Hematopoietic multipotent progenitor cell treated with erythropoietin and hydrocortisone succinate and interleukin-3 and kit ligand, for 6 days (in vitro differentiated cells): ENCODE data around the gene DDAH2.

Source experiments
- DNase-seq: peaks from one replicate; pipeline ENCODE4 v3.0.0-alpha.2; 2015

Gene DDAH2

DNA sequence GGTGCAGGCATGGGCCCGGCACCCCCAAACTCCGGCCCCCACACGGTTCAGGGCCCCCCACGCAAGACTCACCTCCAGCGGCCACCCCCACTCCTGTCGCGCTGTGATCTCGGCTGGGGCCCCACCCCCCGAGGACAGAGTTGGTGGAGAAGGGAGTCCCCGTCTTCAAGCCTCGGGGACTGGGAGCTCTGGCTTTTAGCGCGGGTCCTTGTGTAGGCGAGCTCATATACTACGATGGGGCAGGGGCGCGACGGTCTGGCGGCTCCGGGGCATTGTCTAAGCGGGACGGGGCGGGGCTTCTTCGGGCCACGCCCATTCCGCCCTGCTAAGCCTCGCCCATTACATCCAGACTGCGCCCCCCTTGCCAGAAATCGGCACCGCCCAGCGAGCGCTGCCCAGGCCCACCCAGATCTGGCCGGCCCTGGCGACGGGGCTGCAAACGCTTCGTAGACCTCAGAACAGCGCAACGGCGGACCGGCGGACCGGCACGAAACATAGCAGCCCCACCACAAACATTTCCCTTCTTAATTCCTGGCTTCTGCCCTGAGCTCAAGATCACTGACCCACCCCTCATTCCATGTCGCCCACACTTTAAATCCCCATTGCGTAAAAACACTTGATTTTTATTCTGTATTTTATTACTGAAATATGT lies 1.0 kb upstream of the DDAH2 start:
- peak; percentile 95 for DNase-seq

GRCh38 chr6:31729515-31729978 lies 448 bp upstream of the DDAH2 start:
- peak; percentile 91 for DNase-seq

- DNase-seq: no peak
Measured at GRCh38 chr6:31727717-31728671, 1.1 kb downstream of the DDAH2 start.

- peak; percentile 84 for DNase-seq
Measured at GRCh38 chr6:31727034-31727716, 1.9 kb downstream of the DDAH2 start.

DNA sequence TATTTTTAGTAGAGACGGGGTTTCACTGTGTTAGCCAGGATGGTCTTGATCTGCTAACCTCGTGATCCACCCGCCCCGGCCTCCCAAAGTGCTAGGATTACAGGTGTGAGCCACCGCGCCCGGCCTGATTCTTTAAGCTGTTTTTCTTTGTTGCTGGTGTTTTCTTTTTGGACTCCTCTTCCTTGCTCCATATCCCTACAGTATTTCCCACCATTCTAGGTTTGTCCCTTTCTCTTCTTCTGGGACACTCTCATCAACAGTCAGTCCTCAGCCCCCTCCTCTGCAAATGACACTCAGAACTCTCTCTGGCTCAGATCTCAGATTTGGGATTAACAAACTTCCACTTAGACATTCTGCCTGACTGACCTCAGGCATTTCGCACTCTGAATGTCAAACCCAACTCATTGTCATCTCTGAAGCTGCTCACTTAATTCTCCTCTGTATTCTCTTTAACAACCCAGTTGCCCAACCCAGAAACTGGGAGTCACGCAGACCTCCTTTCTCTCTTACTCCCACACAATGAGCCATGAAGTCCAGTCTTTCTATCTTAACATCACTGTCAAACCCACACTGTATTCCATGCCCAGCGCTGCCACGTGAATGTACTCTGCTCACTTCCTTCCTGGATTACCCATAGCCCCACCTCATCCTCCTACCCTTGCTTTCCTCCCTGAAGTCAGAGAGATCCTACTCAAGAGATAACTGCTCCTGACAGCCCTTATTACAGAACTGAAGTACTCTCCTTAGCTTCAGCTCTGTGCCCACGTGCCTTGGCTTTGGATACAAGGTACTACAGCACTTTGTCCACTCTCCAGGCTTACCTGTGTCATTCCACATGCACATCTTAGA lies 3.4 kb downstream of the DDAH2 start:
- peak; percentile 56 for DNase-seq

- no peak for DNase-seq
Measured at GRCh38 chr6:31723980-31724691, 5.0 kb downstream of the DDAH2 start.

GRCh38 chr6:31723245-31723979 lies 5.7 kb downstream of the DDAH2 start, which contains the start of gene MPIG6B:
Gene MPIG6B (plus strand): TSS chr6:31723373. CDS start chr6:31723384, 11 bp downstream.
- DNase-seq: peak; percentile 56

- no peak for DNase-seq
Measured at GRCh38 chr6:31722173-31722572, 6.9 kb downstream of the DDAH2 start.

GRCh38 chr6:31721351-31722020 lies 7.6 kb downstream of the DDAH2 start, which contains the start of gene LY6G6C:
Gene LY6G6C (minus strand): TSS chr6:31721746. CDS start chr6:31721679, 67 bp downstream.
- no peak for DNase-seq

GRCh38 chr6:31720196-31720770 lies 8.8 kb downstream of the DDAH2 start:
- DNase-seq: no peak

GRCh38 chr6:31719001-31719400 lies 10.1 kb downstream of the DDAH2 start:
- DNase-seq: no peak

DNA sequence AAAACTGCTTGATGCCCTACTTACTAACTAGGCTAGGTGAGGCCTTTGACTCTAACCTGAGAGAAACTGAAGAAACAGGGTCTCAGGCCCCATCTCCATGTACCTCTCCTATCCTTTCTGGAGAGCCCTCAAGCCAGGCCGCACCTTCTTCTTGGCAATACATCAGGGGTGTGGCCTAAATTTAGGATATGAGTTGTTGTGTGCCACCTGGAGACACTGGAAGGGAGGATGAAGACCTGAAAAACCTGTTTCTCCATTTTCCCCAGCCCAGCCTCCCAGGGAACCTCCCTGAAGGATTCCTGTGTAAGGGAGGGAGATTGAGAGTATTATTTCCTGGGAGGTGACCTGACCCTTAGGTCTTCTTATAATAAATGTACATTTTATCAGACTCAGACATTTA lies 10.8 kb downstream of the DDAH2 start:
- no peak for DNase-seq

- DNase-seq: no peak
Measured at GRCh38 chr6:31717499-31718222, 11.4 kb downstream of the DDAH2 start.

- no peak for DNase-seq
Measured at GRCh38 chr6:31715022-31715958, 13.8 kb downstream of the DDAH2 start, which contains the start of gene LY6G6D. Gene LY6G6D (plus strand): TSS chr6:31715348. CDS start chr6:31715356, 8 bp downstream.

DNA sequence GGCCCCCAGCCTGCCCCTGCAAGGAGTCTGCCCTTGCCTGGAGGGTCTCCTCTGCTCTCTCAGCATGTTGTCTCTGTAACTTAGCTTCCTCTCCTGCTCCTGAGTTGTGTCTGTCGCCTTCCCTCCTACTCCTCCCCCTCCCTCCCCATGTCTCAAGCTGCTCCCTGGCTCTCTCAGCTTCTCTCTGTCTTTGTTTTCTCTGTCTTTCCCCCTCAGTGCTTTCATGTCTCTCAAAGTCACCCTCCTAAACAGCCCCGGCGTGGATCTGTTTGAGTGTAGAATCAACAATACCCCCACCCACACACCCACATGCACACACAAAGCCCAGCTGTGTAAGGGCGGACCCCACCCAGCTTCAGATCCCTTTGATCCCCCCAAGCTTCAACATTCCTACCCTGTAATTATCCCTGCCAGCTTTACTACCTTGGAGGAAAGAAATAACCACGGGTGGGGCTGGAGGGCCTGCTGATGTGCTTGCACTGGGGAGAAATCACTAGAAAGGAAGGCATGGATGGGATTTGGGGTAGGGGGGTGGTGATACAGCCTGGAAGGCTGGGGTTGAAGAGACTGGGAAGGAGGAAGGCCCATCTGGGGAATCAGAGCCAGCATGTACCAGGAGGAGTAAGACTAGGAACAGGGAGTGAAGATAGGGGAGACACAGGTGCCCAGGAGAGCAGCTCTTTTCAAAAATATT lies 15.0 kb downstream of the DDAH2 start:
- no peak for DNase-seq

DNA sequence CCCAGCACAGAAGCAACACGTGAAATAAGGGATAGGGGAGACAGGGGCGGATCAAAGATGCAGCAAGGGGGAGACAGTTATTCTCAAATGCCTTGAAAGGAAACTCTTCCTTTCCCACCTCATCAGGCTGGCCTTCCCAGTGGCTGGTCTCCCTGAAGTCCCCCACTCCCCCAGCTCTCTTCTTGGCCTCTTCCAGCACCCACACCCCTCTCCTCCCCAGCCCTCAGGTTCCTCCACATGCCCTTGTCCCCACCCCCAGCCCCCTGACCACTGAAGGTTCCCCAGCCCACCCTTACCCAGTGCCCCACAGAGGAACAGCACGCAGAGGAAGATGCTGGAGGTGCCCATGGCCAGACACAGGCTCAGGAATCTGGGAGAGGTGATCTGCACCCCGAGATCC lies 15.6 kb downstream of the DDAH2 start:
- no peak for DNase-seq

DNA sequence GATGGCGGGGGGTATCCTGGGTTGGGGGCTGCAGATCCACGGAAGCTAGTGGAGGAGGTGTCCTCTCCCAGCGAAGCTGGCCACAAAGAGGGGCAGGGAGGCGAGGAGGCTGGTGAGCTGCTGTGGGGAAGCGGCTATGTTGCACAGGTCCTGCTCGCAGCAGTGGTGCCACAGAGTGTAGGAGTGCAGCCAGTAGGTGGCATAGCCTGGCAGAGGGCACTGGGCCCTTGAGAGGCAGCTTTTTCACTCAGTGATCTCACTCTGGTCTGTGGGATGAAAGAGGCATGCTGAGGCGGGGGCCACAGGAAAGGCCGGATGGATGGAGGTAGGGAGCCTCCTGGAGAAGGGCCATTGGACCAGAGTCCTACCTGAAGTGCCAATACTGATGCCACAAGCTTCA lies 16.8 kb downstream of the DDAH2 start:
- DNase-seq: peak; percentile 76
